Stimulated activated CD8-positive, alpha-beta memory T cell treated with anti-CD3 and anti-CD28 coated beads, Interleukin-7, amount 100 ng/mL, for 4 hours (primary cell): ENCODE data around the gene ATPAF2.
A peak's percentile ranks its signal among the peaks of the same experiment; 100 is the strongest.

Experiments
- DNase-seq, 2 donors: peaks; one replicate each; pipeline ENCODE4 v3.0.0-alpha.2; 2020; ENCODE audit warnings: low read depth in 2 of 2

Gene ATPAF2

GRCh38 chr17:17985555-17985954 is 53.4 kb downstream of the ATPAF2 start:
- no peak for DNase-seq

DNA sequence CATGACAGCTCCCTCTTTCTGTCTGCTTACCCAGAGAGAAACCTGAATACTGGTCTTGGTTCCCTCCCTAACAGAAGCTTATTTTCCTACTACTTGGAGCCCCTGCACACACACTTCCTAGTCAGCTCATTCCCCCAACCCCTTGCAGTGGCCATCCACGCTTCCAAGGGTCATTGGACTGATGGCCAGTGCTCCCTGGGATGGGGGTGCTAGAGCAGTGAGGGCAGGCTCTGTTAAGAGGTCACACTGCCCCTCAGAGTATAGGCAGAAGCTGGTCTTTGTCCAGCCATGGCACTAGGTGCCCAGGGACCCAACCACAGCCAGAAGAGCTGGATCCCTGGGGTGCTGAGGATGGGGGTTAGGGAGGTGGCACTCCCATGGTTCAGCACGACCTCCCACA is 53.8 kb downstream of the ATPAF2 start:
- DNase-seq: no peak

DNA sequence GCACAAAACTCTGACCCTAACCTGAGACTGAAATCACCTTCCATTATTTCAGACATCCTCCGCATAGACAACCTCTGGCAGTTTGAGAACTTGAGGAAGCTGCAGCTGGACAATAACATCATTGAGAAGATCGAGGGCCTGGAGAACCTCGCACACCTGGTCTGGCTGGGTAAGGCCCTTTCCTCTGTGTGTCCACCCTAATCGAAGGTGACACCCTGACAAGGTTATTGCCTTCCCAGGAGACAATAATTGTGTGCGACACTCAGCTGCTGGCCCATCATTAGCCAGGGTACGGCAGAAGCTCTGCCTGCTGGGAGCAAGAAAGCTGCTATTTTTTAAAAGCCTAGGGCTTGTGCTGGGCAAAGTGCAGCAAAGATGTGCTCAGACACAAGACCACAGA is 55.2 kb downstream of the ATPAF2 start:
- DNase-seq: no peak

GRCh38 chr17:17983376-17983775 is 55.6 kb downstream of the ATPAF2 start:
- DNase-seq: no peak

DNA sequence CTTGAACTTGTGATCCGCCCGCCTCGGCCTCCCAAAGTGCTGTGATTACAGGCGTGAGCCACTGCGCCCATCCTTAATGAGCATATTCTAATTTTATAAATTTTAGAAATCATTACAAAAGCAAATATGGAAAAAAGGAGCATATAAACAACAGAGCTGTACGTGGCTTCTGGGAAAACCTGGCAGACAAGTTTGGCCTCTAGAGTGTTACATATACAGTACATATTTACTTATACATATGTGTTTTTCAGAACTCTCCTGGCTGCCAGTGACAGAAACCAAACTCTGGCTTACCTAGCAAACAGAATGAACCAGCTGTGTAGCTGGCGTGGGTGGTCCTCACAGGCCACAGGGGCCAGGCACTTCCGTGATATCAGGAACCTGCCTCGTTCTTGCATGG is 56.2 kb downstream of the ATPAF2 start:
- no peak for DNase-seq

GRCh38 chr17:17981330-17981729 is 57.6 kb downstream of the ATPAF2 start:
- DNase-seq: no peak

- no peak for DNase-seq
Measured at GRCh38 chr17:17979778-17980177, 59.2 kb downstream of the ATPAF2 start.

DNA sequence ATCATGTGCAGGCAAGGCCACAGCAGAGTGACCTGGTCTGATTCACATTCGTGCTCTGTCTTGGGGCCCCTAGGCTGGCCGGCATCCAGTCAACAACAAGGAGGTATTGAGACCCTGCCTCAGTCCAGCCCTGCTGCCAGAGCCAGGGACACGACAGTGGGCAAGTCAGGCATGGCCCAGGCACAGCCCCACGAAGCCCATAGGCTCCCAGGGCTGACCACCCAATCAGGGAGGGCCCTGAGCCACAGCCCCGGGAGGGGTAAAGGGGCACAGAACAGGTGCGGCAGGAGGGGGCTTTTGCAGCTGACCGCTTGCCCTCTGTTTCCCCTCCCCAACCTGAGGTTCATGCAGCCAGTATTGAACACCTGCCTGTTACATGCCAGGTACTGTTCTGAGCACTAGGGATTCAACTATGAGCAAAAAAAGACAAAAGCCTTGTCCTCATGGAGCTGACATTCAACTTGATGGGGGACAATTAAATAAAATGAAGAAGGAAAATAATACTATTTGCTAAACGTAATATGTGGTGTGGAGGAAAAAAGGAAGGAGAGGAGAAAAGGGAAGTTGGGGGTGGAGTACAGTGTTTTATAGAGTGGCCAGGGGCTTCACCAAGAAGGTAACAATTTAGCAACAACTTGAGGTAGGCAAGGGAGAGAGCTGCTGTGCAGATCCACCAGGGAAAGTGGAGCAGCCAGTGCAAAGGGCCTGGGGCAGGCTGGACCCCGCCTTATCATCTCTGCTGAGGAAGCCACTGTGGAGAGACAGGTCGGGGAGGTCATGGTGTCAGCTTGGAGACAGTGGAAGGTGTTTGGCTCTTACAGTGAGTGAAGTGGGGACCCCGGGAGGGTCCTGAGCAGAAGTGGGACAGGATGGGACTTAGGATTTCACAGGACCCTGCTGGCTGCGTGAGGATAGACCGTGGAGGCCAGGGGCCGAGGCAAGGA is 60.2 kb downstream of the ATPAF2 start:
- no peak for DNase-seq

DNA sequence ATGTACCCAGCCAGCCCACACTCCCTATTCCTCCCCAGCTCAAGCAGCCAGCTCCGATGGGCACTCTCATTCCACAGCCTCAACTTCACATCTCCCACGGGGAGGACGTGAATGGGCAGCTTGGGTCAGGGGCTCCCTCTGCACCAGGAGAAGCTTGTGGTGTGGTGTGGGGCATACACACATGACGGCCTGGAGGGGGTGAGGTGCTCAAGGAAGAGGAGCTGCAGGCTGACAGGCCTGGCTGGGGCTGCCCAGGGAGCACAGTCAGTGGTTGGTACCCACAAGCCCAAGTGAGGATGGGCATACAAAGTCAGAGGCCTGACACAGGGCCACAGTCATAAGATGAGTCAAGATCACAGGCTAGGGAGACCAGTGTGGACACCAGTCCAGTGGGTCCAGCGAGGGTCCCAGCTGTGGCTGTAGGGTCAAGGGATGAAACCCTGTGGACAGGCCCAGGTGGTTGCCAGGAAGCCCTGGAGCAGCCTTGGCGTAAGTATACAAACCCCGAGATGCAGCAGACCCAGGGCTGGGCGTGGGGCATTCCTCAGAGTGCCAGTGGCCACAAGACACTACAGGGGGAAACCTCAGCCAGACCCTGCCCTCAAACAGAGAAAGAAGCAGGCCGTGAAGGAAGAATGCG is 61.9 kb downstream of the ATPAF2 start:
- DNase-seq: no peak

- DNase-seq: no peak
Measured at GRCh38 chr17:17975436-17975835, 63.5 kb downstream of the ATPAF2 start.

- DNase-seq: no peak
Measured at GRCh38 chr17:17972952-17973254, 66.1 kb downstream of the ATPAF2 start.

- peak; percentile 100 for DNase-seq
Measured at GRCh38 chr17:17972126-17972951, 66.6 kb downstream of the ATPAF2 start, which contains the start of the genes DRC3 and TOM1L2. DRC3 (plus strand) TSS chr17:17972862; CDS start chr17:17977599, 4,737 bp downstream. TOM1L2 (minus strand) TSS chr17:17972400; CDS start chr17:17972313, 87 bp downstream.

DNA sequence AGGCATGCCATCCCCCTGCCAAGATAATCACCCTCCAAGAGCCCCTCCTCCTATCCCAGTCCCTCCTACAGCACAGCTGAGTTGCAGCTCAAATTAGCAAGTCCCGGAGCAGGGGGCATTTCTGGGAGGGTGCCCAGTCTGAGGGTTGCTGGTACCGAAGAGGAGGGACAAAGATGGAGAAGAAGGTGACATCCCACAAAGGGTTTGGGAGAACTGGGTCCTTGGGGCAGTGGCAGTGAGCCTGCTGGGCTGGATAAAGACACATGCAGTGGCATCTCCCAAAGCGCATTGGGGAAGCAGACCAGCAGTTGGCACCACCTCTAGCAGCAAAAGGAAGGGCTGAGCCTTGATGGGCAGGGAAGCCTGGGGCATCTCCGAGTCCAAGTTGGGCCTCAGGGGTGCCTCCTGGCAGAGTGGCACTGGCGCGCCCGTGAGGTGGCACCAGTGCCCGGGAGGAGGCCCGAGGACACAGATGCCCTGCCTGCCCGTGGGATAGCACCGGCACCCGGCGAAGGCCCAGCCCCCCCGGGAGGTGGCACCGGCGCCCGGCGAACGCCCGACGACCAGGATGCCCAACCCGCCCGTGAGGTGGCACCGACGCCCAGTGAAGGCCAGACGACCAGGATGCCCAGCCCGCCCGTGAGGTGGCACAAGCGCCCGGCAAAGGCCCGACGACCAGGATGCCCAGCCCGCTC is 67.4 kb downstream of the ATPAF2 start:
- no peak for DNase-seq

GRCh38 chr17:17970699-17971430 is 68.1 kb downstream of the ATPAF2 start:
- DNase-seq: no peak
